ENCODE measurements around the gene PRR5L. TPM values are rescaled to one million over a fixed set of nuclear protein-coding genes. Genes with fewer than 3 reads are reported as not detected.
"Not testable (repeated sequence)": the region's sequence is repeated elsewhere in the genome, so short reads cannot be mapped to it uniquely, and the experiment has no call there.

The PRR5L gene
- total RNA-seq, 1 donor from 2014 or later, result 122 TPM

DNA sequence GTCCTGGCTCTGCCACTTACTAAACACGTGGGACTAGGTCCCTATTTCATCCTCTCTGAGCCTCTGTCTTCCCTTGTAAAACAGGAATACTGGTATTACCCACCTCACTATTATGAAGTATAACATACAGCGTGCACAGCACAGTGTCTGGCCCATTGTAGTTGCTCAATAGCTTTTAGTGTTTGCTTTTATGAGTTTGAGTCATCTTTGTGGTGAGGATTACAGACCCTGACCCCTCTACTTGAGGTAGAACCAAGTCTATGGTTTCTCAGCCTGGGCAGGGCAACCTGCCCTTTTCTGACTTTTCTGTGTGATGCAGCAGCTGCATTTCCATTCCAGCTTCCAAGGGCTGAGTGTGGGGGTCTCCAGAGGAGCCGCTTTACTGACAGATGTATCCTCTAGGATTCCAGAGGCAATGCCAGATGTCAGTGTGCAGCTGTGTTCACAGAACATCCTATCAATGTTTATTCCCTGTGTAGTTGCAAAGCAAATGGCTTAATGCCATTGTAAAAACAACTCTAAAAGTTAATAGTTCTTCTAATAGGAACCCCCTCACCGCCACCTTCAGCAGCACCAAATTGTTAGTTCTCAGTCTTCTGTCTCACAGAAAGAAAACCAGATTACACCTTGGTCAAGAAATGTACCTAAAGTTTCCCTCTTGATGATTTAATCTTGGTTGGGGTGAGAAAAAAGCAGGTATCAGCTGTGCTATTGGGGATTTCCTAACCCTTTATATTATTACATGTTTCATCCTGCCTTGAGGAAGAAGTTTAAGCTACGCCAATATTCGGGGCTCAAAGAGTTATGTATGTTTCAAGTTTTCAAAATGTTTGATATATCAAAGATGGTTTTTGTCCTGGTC, 16.8 kb downstream of the PRR5L start:
- DNase-seq (ENCODE audit: low spot score), result no peak
- TF ChIP-seq, protein P1, sequence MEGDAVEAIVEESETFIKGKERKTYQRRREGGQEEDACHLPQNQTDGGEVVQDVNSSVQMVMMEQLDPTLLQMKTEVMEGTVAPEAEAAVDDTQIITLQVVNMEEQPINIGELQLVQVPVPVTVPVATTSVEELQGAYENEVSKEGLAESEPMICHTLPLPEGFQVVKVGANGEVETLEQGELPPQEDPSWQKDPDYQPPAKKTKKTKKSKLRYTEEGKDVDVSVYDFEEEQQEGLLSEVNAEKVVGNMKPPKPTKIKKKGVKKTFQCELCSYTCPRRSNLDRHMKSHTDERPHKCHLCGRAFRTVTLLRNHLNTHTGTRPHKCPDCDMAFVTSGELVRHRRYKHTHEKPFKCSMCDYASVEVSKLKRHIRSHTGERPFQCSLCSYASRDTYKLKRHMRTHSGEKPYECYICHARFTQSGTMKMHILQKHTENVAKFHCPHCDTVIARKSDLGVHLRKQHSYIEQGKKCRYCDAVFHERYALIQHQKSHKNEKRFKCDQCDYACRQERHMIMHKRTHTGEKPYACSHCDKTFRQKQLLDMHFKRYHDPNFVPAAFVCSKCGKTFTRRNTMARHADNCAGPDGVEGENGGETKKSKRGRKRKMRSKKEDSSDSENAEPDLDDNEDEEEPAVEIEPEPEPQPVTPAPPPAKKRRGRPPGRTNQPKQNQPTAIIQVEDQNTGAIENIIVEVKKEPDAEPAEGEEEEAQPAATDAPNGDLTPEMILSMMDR (IDR thresholded peaks at IDR 0.05; ENCODE audit: unreplicated experiment), result no peak
- peaks cover 8% of the 10 kb centered on the region for H3K27me3 Mint-ChIP-seq (ENCODE audit: unreplicated experiment)
- H3K9me3 Mint-ChIP-seq (ENCODE audit: unreplicated experiment), result no peaks in the 10 kb centered on the region
- peaks cover 4% of the 10 kb centered on the region for H3K36me3 Mint-ChIP-seq (ENCODE audit: low read depth, unreplicated experiment)
- no peak overlapping the region for H3K27ac Mint-ChIP-seq (ENCODE audit: unreplicated experiment)
- peaks cover 20% of the 10 kb centered on the region for H3K4me1 Mint-ChIP-seq (ENCODE audit: unreplicated experiment)
- H3K4me3 Mint-ChIP-seq (ENCODE audit: unreplicated experiment), result no peak overlapping the region

DNA sequence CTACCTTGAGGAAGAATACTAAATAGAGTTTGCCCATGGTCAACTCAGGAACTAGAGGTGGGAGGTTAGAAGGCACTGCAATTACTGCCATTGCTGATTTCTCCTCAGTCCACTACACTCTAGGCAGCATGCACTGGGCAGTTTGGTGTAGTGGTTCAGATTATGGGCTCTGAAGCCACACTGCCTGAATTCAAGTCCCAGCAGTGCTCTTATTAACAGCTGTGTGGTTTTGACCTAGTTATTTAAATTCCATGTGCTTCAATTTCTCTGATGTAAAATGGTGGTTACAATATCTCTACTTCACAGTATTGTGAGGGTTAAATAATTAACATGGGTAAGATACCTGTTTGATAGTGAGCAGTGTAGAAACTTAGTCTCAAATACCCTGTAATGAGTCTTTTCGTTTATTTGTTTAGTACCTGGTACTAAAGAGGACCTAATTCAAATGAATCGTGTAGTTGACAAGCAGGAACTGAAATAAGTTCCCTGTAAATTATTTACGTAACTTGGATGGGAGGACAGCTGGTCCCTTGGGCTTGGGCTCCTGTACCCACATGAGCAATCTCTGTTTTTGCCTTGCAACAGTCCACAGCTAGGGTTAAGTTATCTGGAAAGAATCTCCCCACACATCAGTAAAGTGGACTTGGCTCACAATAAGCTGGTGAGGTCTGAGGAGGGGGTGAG, 17.8 kb downstream of the PRR5L start:
- peaks cover 4% of the 10 kb centered on the region for H3K36me3 Mint-ChIP-seq (ENCODE audit: low read depth, unreplicated experiment)
- no peak overlapping the region for H3K4me3 Mint-ChIP-seq (ENCODE audit: unreplicated experiment)
- DNase-seq (ENCODE audit: low spot score), result no peak
- H3K4me1 Mint-ChIP-seq (ENCODE audit: unreplicated experiment), result peaks cover 13% of the 10 kb centered on the region
- peaks cover 4% of the 10 kb centered on the region for H3K27me3 Mint-ChIP-seq (ENCODE audit: unreplicated experiment)
- H3K27ac Mint-ChIP-seq (ENCODE audit: unreplicated experiment), result no peak overlapping the region
- no peaks in the 10 kb centered on the region for H3K9me3 Mint-ChIP-seq (ENCODE audit: unreplicated experiment)
- TF ChIP-seq, protein P1 (IDR thresholded peaks at IDR 0.05; ENCODE audit: unreplicated experiment), result no peak

DNA sequence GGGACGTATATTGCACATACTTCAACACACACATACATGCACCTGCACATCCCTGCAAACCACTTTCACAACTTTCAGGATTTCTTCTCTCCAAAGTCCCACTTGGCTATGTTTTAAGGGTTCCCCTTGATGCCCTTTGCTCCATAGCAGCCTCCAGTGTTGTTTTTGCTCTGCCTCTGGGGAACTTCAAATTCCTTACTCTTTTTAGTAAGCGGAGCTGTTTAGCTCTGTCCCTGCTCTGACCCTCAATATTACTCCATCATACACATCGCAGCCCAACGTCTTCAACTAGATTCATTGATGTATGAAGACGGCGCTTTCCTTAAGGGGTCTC, 18.3 kb downstream of the PRR5L start:
- H3K4me3 Mint-ChIP-seq (ENCODE audit: unreplicated experiment), result no peak overlapping the region
- peaks cover under 1% of the 10 kb centered on the region for H3K27me3 Mint-ChIP-seq (ENCODE audit: unreplicated experiment)
- H3K9me3 Mint-ChIP-seq (ENCODE audit: unreplicated experiment), result no peaks in the 10 kb centered on the region
- no peak for DNase-seq (ENCODE audit: low spot score)
- peaks cover 2% of the 10 kb centered on the region for H3K36me3 Mint-ChIP-seq (ENCODE audit: low read depth, unreplicated experiment)
- no peak overlapping the region for H3K27ac Mint-ChIP-seq (ENCODE audit: unreplicated experiment)
- TF ChIP-seq, protein P1 (IDR thresholded peaks at IDR 0.05; ENCODE audit: unreplicated experiment), result no peak
- peaks cover 12% of the 10 kb centered on the region for H3K4me1 Mint-ChIP-seq (ENCODE audit: unreplicated experiment)

DNA sequence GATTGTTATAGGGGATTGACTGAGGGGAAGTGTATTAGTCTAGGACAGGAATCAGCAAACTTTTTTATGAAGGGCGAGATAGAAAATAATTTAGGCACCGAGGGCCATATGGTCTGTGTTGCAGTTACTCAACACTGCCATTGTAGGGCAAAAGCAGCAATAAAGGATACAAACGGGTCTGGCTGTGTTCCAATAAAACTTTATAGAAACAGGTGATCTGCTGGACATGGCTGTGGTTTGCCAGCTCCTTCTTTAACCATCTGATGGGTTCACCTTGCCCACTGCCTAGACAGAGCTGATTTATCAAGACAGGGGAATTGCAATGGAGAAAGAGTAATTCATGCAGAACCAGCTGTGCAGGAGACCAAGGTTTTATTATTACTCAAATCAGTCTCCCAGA, 20.0 kb downstream of the PRR5L start:
- Mint-ChIP-seq H3K9me3 (ENCODE audit: unreplicated experiment) (no peaks in the 10 kb centered on the region), H3K27me3 (ENCODE audit: unreplicated experiment) (no peaks in the 10 kb centered on the region), H3K27ac (ENCODE audit: unreplicated experiment) (no peak overlapping the region), H3K36me3 (ENCODE audit: low read depth, unreplicated experiment) (no peaks in the 10 kb centered on the region), H3K4me1 (ENCODE audit: unreplicated experiment) (peaks cover 5% of the 10 kb centered on the region), H3K4me3 (ENCODE audit: unreplicated experiment) (no peak overlapping the region)
- TF ChIP-seq, protein P1 (IDR thresholded peaks at IDR 0.05; ENCODE audit: unreplicated experiment), result no peak
- DNase-seq (ENCODE audit: low spot score), result no peak

DNA sequence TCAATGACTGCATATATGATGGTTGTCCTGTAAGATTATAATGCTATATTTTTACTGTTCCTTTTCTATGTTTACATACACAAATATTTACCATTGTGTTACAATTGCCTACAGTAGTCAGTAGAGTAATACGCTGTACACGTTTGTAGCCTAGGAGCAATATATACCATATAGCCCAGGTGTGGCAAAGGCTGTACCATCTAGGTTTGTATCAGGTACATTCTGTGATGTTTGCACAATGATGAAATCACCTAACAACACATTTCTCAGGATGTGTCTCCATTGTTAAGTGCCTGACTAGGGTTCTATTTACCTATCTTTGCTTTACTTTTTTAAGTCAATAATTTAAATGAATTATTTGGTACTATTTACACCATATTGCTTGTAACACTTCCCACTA, 21.9 kb downstream of the PRR5L start:
- Mint-ChIP-seq H3K4me1 (ENCODE audit: unreplicated experiment) (peaks cover 7% of the 10 kb centered on the region), H3K27me3 (ENCODE audit: unreplicated experiment) (peaks cover 1% of the 10 kb centered on the region), H3K27ac (ENCODE audit: unreplicated experiment) (no peak overlapping the region), H3K4me3 (ENCODE audit: unreplicated experiment) (no peak overlapping the region), H3K9me3 (ENCODE audit: unreplicated experiment) (no peaks in the 10 kb centered on the region), H3K36me3 (ENCODE audit: low read depth, unreplicated experiment) (no peaks in the 10 kb centered on the region)
- TF ChIP-seq, protein P1 (IDR thresholded peaks at IDR 0.05; ENCODE audit: unreplicated experiment), result no peak
- DNase-seq (ENCODE audit: low spot score), result no peak

DNA sequence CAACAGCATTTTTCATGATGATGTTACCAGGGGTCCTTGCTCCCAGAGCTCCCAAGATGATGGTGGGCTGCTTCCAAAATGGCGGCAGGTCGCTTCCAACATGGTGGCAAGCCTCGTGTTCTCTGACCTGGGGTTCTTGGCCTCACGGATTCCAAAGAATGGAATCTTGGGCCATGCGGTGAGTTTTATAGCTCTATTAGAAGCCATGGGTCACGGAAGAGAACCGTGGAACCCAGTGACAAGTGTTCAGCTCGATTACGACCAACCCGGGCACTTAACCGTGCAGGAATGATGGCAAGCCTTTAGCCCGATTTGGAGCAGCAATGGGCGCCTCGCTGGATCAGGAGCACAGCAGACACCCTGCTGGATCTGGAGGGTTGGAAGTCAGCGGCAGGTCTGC, 28.9 kb downstream of the PRR5L start:
- not testable (repeated sequence) for H3K4me1 Mint-ChIP-seq (ENCODE audit: unreplicated experiment); H3K27ac Mint-ChIP-seq (ENCODE audit: unreplicated experiment)

DNA sequence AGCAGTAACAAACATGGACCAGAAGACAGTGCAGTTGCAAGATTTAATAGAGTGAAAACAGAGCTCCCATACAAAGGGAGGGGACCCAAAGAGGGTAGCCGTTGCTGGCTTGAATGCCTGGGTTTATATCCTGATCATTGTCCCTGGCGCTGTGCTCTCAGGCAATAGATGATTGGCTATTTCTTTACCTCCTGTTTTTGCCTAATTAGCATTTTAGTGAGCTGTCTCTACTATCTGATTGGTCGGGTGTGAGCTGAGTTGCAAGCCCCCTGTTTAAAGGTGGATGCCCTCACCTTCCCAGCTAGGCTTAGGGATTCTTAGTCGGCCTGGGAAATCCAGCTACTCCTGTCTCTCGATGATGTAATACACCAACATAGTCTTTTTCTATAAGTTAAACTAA, 29.3 kb downstream of the PRR5L start:
- H3K27me3 Mint-ChIP-seq (ENCODE audit: unreplicated experiment); H3K27ac Mint-ChIP-seq (ENCODE audit: unreplicated experiment); DNase-seq (ENCODE audit: low spot score); H3K9me3 Mint-ChIP-seq (ENCODE audit: unreplicated experiment); H3K4me3 Mint-ChIP-seq (ENCODE audit: unreplicated experiment); H3K4me1 Mint-ChIP-seq (ENCODE audit: unreplicated experiment); H3K36me3 Mint-ChIP-seq (ENCODE audit: low read depth, unreplicated experiment): not testable (repeated sequence)

More for the DNA sequence above, 28.9 kb downstream of the PRR5L start:
- not testable (repeated sequence) for H3K36me3 Mint-ChIP-seq (ENCODE audit: low read depth, unreplicated experiment); H3K9me3 Mint-ChIP-seq (ENCODE audit: unreplicated experiment); H3K4me3 Mint-ChIP-seq (ENCODE audit: unreplicated experiment); DNase-seq (ENCODE audit: low spot score); H3K27me3 Mint-ChIP-seq (ENCODE audit: unreplicated experiment)
